Measurements from ENCODE around the gene ADORA2B. TPM values are rescaled to one million over a fixed set of nuclear protein-coding genes. Genes with fewer than 3 reads are reported as not detected.

The ADORA2B gene
- total and polyA plus RNA-seq, 2 donors from 2014 or later, result 0.60 TPM; not detected in 1

- no peak overlapping the region for H3K27ac ChIP-seq (ENCODE audit: low read depth in 2 of 2, low read length in 2 of 2)
- FAIRE-seq (no peak), DNase-seq (no peak)
- TF ChIP-seq, protein P1, sequence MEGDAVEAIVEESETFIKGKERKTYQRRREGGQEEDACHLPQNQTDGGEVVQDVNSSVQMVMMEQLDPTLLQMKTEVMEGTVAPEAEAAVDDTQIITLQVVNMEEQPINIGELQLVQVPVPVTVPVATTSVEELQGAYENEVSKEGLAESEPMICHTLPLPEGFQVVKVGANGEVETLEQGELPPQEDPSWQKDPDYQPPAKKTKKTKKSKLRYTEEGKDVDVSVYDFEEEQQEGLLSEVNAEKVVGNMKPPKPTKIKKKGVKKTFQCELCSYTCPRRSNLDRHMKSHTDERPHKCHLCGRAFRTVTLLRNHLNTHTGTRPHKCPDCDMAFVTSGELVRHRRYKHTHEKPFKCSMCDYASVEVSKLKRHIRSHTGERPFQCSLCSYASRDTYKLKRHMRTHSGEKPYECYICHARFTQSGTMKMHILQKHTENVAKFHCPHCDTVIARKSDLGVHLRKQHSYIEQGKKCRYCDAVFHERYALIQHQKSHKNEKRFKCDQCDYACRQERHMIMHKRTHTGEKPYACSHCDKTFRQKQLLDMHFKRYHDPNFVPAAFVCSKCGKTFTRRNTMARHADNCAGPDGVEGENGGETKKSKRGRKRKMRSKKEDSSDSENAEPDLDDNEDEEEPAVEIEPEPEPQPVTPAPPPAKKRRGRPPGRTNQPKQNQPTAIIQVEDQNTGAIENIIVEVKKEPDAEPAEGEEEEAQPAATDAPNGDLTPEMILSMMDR (IDR thresholded peaks at IDR 0.05; ENCODE audit: borderline replicate concordance, extremely low read depth, insufficient read depth), result no peak
- H3K36me3 ChIP-seq (ENCODE audit: control insufficient read depth in 2 of 3, insufficient read depth in 3 of 3, low read length in 3 of 3), result no peaks in the 10 kb centered on the region
- no peaks in the 10 kb centered on the region for H3K9me3 ChIP-seq (ENCODE audit: control insufficient read depth in 2 of 3, insufficient read depth in 1 of 3, low read length in 3 of 3)
- H3K9ac ChIP-seq (ENCODE audit: low read length in 3 of 3), result no peak overlapping the region
- no peaks in the 10 kb centered on the region for H3K27me3 ChIP-seq (ENCODE audit: control insufficient read depth, insufficient read depth, low read length)
- no peak overlapping the region for H3K4me3 ChIP-seq (ENCODE audit: low read length in 3 of 3)
- intact Hi-C loops (cut with DNase I), result no loop called here
- H3K4me1 ChIP-seq (ENCODE audit: control insufficient read depth in 2 of 3, insufficient read depth in 2 of 3, low read depth in 1 of 3, low read length in 3 of 3), result no peaks in the 10 kb centered on the region
These were observed 7.2 kb downstream of the ADORA2B start for GRCh38 chr17:15952048-15952532.

DNA sequence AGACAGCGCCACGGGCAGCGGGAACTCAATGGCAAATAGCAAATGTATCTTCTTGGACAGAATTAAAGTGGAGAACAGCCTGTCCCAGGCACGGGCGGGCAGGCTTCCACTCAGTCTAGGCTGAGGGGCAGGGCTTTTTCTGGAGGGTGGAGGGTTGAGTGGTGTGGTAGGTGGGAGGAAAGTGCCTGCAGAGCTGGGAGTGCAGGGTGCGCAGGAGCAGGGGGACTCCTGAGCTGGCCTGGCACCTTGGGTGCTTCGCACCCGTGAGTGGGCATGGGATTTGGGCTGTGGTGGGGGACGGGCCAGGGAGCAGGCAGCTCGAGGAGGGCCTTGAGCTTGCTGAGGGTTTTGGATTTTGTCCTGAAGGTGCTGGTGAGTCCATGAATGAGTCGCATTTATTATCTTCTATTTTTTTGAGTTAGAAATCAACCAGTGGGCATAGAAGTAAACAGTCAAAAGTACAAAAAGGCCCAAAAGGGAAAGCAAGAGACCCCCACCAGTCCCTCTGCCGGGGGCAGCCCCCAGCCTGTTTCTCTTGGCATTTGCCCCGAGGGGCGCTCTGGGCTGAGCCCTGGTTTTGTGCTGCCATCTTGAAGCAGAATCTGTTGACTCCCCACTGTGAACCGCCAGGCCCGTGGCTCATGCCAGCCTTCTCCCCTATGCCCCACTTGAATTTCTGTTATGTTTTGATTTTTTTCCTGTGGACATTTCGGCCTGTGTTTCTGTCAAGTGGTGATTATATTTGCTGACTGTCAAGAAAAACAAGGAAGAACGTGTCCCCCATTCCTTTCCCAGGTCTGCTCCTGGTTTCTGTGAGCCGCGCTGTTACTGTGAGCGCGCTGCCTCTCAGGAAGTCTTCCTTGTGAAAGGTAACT, 8.2 kb downstream of the ADORA2B start:
- DNase-seq, result peak in 1 of 5 donors; percentile 39
- no peaks in the 10 kb centered on the region for H3K27me3 ChIP-seq (ENCODE audit: control insufficient read depth, insufficient read depth, low read length)
- intact Hi-C loops (cut with DNase I), result no loop called here

GRCh38 chr17:15954222-15954621, 9.3 kb downstream of the ADORA2B start:
- intact Hi-C loops (cut with DNase I), result no loop called here
- Histone ChIP-seq H3K27ac (ENCODE audit: low read depth in 2 of 2, low read length in 2 of 2) (no peak overlapping the region), H3K4me1 (ENCODE audit: control insufficient read depth in 2 of 3, insufficient read depth in 2 of 3, low read depth in 1 of 3, low read length in 3 of 3) (no peaks in the 10 kb centered on the region), H3K36me3 (ENCODE audit: control insufficient read depth in 2 of 3, insufficient read depth in 3 of 3, low read length in 3 of 3) (no peaks in the 10 kb centered on the region), H3K27me3 (ENCODE audit: control insufficient read depth, insufficient read depth, low read length) (no peaks in the 10 kb centered on the region), H3K4me3 (ENCODE audit: low read length in 3 of 3) (no peak overlapping the region), H3K9ac (ENCODE audit: low read length in 3 of 3) (no peak overlapping the region), H3K9me3 (ENCODE audit: control insufficient read depth in 2 of 3, insufficient read depth in 1 of 3, low read length in 3 of 3) (no peaks in the 10 kb centered on the region)
- FAIRE-seq (no peak), DNase-seq (no peak)
- TF ChIP-seq, protein P1 (IDR thresholded peaks at IDR 0.05; ENCODE audit: borderline replicate concordance, extremely low read depth, insufficient read depth), result no peak

More for the DNA sequence above, 8.2 kb downstream of the ADORA2B start:
- H3K4me1 ChIP-seq (ENCODE audit: control insufficient read depth in 2 of 3, insufficient read depth in 2 of 3, low read depth in 1 of 3, low read length in 3 of 3), result no peaks in the 10 kb centered on the region
- H3K9ac ChIP-seq (ENCODE audit: low read length in 3 of 3), result no peak overlapping the region
- no peaks in the 10 kb centered on the region for H3K36me3 ChIP-seq (ENCODE audit: control insufficient read depth in 2 of 3, insufficient read depth in 3 of 3, low read length in 3 of 3)
- TF ChIP-seq, protein P1 (IDR thresholded peaks at IDR 0.05; ENCODE audit: borderline replicate concordance, extremely low read depth, insufficient read depth), result no peak
- no peak for FAIRE-seq
- no peaks in the 10 kb centered on the region for H3K9me3 ChIP-seq (ENCODE audit: control insufficient read depth in 2 of 3, insufficient read depth in 1 of 3, low read length in 3 of 3)
- H3K27ac ChIP-seq (ENCODE audit: low read depth in 2 of 2, low read length in 2 of 2), result no peak overlapping the region
- H3K4me3 ChIP-seq (ENCODE audit: low read length in 3 of 3), result no peak overlapping the region

Measured in kidney (tissue), 14 donors.